Measurements from ENCODE around the gene KLHL29.

KLHL29 gene

DNA sequence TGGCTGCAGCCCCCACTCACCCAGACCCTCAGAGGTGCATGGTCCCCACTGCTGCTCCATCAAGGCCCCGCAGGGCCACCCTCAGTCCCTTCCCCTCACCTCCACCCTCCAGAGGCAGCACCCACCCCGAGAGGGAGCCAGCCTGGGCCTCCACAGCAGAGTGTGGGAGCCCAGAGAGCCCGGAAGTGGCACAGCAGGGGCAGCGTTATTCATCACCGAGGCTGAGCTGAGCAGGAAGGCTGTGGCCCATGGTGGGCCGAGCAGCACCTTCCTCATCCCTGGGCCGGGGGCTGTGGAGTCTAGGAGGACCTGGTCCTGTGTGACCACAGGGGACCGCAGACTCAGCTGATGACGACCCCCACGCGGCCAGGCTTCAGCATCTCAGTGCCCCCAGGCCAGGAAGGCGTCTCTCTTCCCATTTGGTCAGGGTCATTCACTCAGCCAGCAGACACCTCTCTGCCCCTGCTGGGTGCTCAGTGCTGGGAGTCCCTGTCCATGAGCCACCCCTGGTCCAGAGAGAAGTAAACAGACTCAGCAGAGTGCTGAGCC lies 283.9 kb downstream of the KLHL29 start:
- DNase-seq, result no peak

DNA sequence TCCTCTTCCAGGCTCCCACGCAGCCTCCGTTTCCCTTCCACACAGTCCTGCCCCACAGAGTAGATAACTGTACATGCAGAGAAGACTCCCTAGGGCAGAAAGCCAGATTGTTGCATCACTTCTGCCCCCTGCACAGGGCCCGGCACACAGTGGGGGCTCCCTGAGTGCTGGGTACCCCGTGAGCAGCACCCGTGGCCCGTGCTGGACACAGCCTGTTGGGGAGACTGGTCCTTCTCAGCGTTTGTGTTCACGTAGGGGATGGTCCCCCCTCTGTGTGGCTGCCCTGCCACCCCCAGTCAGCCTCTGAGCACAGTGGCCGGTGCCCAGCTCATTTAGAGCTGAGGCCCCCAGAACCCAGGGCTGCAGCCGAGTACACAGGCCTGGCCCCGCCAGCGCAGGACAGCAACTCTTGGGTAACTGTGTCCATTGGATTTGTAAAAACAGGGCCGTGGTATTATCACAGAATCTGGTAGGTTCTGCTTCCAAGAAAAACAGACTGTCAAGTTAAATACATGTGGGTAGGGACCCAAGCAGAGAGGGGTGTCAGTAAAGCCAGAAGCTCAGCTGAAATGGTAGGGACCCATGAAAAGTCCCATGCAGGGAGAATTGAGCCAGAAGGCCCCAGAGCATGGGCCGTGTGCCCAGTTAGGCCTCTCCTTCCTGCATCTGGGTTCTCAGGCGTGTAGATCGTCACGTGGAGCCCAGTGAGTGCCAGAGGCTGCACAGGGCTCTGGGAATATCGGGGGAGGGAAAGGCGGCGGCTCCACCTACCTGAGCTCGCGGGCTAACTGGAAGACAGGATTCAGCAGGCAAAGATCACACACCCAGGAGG lies 284.6 kb downstream of the KLHL29 start:
- no peak for DNase-seq

DNA sequence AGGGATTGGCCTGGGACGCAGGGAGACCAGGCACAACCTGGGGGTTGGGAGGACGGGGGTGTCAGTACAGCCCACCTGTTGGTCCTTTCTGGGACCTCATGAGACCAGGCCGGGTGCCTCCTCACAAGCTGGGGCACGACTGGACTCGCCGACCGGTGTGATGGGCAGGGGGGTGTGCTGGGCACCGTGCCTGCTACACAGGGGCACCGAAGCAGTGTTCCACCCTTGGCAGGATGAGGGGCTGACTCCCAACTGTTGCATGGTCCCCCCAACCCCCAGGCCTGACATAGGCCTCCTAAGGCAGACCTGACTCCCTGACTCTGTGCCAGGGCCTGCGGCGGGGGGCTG lies 285.2 kb downstream of the KLHL29 start:
- no peak for DNase-seq

DNA sequence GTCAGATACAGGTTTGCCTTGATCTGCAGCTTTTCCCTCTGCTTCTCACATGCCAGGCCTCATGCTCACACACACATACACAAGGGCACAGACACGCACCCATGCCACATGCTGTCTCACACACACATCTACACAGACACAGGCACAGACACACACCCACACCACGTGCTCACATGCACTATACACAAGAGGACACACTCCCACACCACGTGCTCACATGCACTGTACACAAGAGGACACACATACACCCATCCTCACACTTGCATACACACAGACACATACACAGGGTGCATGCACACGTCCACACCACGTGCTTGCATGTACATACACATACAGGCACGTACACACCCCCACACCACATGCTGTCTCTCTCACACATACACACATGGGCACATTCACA lies 288.1 kb downstream of the KLHL29 start:
- DNase-seq, result no peak

DNA sequence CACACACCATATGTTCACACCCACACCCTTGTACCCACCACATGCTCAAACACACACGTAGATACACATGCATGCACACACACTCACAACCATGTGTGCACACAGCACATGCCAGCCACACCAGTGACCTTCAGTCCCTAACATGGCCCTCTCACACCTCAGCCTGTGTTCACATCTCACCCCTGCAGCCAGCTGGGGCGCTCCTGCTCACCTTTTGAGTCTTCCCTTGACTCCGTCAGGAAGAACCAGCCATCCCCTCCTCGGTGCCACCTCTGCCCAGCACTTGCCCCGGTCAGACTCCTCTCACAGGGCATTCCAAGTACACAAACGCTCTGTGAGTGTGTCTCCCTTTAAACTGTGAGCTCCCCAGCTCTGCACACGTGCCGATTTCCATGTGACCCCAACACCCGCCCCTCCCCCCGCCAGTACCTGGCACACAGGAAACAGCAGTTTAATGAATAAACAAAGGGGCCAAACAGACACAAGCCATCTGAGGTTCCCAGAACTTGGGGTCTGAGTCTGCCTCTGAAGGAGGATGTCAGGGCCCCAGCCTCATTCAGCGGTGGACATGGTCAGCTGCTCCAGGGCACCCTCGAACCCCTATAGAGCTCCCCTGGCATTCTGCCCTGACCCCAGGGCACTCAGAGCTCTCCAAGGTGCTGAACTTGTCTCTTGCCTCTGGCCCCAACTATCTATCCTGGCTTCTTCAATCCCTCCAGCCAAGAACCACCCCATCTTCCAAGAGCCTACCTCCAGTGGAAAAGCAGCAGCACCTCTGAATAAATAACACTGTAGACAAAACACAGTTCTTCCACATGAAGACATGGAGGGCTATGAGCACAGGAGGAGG lies 289.1 kb downstream of the KLHL29 start:
- no peak for DNase-seq

DNA sequence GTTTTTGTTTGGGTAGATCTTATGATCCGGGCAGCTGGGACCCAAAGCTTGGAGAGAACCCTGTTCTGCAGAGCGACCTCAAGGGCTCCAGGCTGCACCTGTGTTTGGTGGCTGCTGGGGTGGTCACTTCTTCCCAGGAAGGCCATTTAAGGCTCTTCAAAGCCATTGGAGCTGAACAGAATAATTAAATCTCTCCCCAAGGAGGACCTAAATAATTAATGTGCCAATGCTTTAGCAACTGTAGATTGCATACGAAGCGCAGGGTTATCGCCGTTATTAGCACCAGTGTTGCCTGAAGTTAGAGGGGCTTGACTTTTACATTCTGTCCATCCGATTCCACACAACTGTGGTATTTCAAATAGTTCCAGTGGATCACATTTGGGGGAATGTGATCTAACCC lies 290.5 kb downstream of the KLHL29 start:
- no peak for DNase-seq

DNA sequence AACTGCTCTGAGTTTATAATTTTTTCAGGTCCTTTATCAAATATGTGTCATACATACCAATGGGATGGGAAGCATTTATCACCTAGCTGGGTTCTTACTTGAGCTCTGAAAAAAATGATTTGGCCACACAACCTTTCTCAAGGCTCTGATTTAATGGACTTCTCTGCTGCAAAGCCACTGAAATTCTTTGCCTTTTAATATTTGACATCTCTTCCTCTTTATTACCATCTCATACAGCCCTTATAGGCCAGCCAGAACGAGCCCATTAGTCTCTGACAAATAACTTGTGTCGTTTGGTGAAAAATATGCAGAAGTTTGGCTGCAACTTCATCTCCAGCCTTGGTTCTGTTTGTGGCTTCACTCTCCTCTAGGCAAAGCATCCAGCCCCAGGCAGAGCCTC lies 292.9 kb downstream of the KLHL29 start:
- no peak for DNase-seq

DNA sequence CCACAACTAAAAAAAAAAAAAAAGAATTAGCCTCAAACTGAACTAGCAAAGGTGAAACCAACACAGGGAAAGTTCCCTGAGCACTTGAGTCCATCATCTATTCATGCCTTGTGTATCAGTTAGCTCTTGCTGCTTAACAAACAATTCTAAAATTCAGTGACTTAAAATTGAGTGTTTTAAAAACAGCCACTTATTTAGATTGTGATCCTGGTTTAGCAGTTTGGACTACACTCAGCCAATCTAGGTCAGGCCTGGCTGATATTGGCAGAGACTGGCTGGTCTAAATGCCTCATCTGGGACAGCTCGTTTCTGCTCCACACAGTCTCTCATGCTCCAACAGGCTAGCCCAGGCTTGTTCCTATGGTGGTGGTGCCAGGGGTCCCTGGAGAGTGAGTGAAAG lies 294.1 kb downstream of the KLHL29 start:
- DNase-seq, result no peak

DNA sequence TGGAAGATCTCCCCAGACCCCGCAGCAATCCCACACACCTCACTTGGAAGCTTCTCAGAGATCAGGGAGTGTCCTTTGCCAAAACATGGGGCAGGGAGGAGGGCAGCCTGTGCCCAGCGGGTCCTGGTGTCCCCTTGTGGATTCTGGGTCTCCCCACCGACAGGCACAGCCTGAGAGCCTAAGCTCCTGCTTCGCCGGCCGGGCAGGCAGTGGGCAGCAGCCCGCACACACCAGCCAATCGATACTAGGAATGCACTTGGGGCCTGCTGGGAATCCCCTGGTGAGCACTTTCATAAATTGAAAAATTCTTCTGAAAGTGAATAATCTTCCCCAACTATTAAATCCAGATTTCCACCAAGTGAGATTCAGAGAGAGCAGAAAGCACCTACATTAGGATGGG lies 296.0 kb downstream of the KLHL29 start:
- no peak for DNase-seq

DNA sequence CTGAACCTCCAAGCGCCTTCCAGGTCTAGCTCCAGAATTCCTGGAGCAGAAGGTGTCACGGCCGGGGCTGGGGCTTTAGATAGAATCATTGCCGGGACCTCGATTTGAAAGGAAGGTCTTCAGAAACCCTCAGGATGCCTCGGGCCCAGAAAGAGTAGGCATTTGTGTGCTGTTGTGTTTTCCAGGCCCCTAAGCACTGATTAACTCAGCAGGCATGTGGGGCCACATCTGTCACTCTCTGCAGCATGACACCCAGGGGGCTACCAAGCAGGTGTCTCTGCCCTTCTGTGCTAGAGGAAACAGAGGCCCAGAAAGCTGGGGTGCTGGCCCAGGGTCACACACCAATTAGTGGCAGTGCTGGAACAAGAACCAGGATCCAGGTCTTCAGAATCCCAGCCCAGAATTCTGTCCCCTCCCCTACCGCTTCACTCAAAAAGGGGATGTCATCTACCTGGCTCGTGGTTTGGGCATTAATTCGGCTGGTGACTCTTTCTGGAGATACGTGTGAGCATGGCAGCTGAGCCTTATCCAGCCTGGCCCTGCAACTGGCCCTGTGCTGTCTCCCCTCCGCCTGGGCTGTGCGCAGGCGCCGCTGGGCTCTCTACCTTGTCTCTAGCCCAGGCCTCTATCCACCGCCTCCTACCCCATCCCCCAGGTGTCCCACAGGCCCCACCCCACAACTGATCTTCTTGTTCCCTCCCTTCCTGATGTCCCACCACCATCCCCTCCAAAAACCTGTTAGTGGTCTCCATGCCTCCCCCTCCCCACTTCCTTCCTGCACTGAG lies 296.6 kb downstream of the KLHL29 start:
- DNase-seq, result no peak

DNA sequence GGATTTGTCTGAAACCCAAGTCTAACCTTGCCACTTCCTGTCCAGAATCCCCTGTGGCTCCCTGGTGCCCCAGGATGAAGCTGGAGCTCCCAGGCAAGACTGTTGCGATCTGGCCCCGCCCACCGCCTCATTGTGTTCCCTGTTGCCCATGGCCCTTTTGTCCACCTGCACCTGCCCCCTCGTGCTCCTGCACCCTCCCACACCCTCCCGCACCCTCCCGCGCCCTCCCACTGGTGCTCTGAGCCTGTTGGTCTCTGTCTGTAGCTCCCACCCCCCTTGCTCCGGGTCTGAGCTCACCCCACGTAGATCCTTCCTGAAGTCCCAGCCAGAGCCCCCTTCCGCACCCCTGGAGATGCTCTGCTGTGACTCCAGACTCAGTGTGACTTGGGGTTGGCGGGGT lies 297.5 kb downstream of the KLHL29 start:
- no peak for DNase-seq

DNA sequence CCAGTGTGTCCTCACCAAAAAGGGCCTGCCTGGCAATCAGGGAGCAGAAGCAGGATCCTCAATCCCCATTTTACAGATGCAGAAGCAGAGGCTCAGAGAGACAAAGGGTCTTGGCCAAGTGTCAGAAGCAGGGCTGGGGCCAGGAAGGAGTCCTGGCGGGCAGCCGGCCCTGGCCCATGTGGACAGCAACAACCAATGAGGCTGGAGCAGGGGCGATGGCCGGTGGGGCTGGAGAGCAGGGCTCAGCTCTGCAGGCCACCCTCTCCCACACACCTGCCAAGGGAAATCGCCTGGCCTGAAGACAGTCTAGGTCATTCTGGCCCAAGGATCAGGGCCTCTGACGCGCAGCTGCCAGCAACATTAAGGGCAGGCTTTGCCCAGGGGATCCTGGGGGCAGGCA lies 298.0 kb downstream of the KLHL29 start:
- DNase-seq, result no peak

DNA sequence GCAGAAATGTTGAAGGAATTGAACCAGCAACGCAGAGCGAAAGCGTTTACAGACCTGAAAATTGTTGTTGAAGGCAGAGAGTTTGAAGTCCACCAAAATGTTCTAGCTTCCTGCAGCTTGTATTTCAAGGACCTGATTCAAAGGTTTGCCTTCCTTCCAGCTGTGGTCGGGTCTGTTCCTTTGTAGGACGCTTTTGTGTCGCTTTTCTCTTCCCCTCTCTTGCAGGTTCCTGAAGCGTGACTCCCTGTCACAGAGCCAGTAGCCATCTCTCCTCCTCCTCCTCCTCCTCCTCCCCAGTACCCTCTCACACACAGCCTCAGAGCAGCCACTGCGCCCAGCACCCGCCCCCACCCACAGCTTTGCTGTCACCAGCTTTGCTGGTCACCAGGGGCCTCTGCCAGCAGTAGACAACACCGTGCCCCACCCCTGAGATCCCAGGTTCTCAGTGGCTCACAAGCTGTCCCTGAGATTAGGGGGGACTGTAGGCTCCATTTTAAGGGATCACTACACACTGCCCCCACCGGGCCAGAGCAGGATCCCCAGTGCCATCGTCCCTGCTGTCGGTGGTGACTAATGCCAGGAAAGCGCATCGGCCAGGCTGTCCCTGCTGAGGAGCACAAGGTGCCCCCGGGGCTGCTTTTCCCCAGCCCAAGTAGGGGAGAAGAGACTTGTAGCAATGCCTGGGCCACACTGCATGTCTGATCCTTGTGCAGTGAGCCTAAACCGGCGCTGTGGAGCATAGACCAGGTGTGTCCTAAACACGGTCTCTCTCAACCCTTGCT lies 299.6 kb downstream of the KLHL29 start:
- no peak for DNase-seq

DNA sequence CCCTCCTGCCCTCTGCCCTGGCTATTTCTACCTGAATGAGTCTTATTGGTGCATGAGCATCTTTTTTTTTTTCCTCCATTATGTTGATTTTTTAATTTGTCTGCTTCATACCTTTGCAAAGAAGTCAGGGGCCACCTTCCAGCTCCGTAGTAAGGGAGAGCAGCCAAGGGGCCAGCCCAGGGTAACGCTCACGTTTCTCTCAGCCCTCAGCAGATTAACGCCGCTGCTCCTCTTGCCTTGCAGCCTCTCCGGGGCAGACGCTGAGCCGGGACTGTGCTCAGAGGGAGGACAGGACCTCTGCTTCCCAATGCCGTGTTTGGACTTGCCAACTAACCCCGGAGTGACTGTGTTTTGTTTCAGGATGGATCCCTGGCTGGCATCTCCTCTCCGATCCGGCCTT lies 300.2 kb downstream of the KLHL29 start:
- no peak for DNase-seq

DNA sequence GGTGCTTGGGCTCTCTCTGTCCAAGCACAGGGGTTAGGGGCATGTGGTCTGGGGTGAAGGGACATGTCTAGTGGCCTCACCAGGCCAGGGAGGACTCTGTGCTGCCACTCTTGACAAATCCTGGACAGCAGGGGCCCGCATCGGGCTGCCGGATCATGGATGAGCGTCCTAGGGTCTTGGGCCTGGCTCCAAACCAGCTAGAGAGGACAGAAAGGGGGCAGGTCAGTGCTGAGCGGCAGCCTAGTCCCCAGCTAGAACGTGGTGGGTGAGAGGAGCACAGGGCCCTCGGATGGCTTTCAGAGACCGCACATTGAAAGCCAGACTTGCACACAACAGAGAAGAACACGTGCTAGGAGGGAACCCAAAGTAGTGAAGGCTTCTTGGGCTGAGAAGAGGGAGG lies 300.7 kb downstream of the KLHL29 start:
- no peak for DNase-seq

DNA sequence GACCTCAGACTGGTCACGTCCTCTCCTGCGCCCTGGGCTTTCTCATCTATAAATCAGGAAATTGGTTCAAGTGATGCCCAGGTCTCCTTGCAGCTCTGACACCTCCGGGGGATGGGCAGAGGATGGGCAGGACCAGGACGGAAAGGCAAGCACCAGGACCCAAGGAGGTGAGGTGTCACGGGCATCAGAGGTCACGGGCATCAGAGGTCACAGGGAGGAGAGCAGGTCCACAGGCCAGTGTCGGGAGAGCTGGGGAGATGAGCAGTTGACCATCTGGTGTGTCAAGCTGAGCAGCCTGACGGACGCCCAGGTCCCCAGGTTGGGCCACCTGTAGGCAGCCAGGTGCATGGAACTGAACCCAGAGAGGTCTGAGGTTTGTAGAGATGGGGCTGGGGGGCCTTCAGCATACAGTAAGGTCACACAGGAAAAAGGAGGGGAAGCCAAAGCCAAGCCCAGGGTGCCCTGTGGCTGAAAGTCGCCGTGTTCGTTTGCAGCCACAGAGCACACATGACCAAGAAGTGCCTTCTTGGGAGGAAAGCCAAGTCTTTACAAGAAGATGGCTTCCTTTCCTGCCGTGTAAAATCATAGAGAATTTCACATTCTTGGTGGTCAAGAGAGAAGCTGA lies 301.5 kb downstream of the KLHL29 start:
- DNase-seq, result no peak

DNA sequence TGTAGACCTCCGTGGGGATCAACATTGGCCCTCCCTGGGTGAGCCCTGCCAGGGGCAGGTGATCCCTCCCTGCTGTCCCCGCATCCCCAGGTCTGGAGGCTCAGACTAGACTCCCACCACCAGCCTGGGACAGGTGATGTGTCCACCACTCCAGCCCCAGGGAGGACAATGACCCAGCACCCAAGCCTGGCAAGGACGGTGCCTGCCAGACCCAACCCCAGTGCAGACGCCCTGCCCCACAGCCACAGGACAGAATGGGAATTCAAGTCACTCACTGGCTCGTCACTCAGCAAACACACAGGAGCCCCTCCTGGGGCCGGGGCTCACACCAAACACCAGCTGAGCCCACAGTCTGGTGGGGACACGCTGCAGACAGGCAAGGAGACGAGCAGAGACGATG lies 302.2 kb downstream of the KLHL29 start:
- DNase-seq, result no peak

DNA sequence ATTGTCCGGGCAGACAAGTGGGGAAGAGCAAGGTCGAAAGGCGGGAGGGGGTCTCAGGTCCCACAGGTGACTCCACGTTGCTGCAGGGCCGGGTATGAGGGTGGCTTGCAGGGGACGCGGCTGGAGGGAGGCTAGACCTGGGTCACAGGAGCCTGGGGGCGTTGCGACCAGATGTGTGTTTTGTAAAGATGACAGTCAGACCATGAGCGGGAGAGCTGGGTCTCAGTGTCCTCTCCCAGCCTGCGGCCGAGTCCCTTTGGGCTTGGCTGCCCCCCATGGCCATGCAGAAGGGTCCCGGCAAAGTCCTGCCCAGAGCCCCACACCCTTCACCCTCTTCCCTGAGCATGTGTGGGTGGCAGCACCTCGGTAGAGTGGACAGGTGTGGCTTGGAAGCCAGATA lies 302.7 kb downstream of the KLHL29 start:
- no peak for DNase-seq

DNA sequence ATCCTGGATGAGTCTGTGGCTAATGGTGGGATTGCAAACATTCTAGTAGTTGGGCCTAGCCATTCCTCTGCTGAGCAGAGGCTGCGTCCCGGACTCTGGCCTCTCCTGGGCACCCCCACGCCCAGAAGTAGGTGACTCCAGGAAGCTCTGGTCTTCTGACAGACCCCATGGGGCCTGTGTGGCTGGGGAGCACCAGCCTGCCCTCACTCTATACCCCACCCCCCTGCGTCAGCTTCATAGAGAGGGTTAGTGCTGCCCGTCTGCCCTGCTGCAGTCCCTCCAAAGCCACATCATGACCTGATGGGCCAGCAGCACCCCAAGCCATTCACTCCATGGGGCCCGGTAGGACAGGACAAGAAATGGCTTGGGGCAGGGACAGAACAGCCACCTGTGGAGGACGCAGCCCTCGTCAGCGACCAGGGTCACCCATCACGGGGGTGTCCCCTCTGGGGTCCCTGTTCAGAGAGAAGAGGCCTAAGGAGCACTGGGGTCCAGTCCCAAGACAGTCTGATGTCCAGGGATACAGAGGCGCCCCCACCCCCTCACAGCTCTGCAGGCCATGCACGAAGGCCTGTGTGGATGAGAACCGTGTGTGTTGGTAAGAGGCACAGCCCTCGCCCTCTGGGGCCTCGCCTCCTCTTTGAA lies 303.6 kb downstream of the KLHL29 start:
- DNase-seq, result no peak

DNA sequence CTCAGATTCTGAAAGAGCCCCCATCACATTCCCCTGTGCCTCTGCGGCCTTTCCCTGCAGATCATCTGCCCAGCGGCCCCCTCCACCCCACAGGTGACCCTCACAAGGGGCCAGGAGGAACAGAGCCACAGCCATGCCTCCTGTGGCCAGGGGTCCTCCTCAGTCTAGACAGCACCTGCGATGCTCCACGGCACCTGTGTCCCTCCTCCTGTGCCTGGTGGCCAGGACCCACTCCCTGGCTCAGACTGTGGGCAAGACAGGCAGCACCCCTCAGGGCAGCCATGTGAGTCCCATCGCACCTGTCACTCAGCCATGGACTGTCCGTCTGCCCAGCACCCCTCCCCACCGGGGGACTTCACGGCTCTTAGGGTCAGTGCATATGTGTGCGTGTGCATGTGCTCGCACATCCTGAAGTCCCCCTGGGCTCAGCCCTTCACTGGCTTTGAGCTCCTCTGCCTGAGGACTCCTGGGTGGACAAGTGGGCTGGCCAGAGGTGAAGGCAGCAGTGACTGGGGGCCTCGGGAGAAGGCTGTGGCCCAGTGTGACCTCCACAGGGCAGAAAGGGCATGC lies 304.2 kb downstream of the KLHL29 start:
- DNase-seq, result no peak

DNA sequence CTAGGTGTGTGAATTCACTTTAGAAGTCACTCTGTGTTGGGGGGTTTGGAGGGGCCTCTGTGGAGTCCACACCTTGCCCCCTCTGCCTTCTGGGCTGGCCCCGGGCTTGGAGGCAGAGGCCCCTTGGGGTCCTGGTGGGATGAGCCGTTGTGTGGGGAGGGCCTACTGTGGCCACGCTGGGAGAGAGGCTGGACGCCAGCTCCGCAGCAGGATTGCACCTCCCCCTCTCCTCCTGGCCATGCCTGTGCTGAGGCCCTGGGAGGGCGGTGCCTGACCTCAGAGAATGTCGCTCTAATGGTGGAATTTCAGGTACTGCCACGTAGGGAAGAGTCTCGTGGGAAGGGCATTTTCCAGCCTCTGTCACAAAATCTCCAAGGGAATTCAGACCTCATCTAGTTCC lies 304.9 kb downstream of the KLHL29 start:
- no peak for DNase-seq
